HUES64 (cell line): ENCODE results near the gene CNTNAP2.

Experiments
- H3K27ac ChIP-seq: 2 replicates; pipeline ENCODE4 v1.7.0; 2013; ENCODE audit warnings: low read depth, low read length, inconsistent platforms
- H3K27me3 ChIP-seq: 2 replicates; pipeline ENCODE4 v1.6.1; 2013; ENCODE audit warnings: mild to moderate bottlenecking, low read length; ENCODE audit not compliant: insufficient read depth
- H3K36me3 ChIP-seq: 2 replicates; pipeline ENCODE4 v1.6.1; 2013; ENCODE audit warnings: mild to moderate bottlenecking, low read length; ENCODE audit not compliant: insufficient read depth
- H3K4me1 ChIP-seq: 2 replicates; pipeline ENCODE4 v1.6.1; 2013; ENCODE audit warnings: mild to moderate bottlenecking, low read length, moderate library complexity; ENCODE audit not compliant: insufficient read depth
- H3K4me3 ChIP-seq: 2 replicates; pipeline ENCODE4 v1.5.1; 2013; ENCODE audit warnings: mild to moderate bottlenecking, low read length, moderate library complexity
- H3K9ac ChIP-seq: 2 replicates; pipeline ENCODE4 v1.6.1; 2013; ENCODE audit warnings: mild to moderate bottlenecking, low read depth, low read length
- H3K9me3 ChIP-seq: 2 replicates; pipeline ENCODE4 v1.6.1; 2013; ENCODE audit warnings: low read depth, low read length; ENCODE audit not compliant: insufficient read depth
- WGBS: fragments of 150-250, 120-280 bp; methylation state at CpG from one replicate; pipeline ENCODE4 v1.1.7; 2013; ENCODE audit warnings: missing lambda C conversion rate; 5-methylcytosine and 5-hydroxymethylcytosine counted together

The CNTNAP2 gene

DNA sequence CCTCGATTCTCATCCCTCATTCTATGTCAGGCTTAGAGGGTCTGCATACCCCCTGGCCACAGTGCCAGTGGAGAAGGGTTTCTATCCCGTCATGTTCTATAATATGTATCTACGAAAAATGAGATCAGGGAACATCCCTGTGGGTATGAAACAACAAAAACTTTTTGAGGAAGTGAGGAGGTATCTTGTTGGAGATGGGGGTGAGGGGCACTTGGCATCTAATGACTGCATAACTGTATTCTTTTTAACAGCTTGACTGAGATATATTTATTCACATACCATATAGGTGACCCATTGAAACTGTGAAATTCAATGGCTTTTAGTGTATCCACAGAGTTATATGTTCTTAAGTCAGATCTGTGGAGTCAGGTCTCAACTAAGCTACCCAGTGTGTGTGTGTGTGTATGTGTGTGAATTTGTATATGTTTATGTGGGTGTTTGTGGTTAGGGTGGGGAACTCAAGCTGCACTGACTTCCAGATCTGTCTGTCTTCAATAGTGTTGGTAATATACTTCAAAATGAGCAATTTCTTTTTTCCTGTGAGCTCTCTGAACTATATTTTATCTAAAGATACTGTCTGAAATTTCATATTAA, 528.9 kb downstream of the CNTNAP2 start:
- H3K27ac ChIP-seq: no peak overlapping the region
- H3K9ac ChIP-seq: no peak overlapping the region
- WGBS: 99% methylated on average over 2 of the region's 3 CpGs
- no peaks in the 10 kb centered on the region for H3K27me3 ChIP-seq
- no peaks in the 10 kb centered on the region for H3K9me3 ChIP-seq
- H3K4me3 ChIP-seq: no peak overlapping the region
- H3K36me3 ChIP-seq: no peaks in the 10 kb centered on the region
- H3K4me1 ChIP-seq: no peaks in the 10 kb centered on the region

DNA sequence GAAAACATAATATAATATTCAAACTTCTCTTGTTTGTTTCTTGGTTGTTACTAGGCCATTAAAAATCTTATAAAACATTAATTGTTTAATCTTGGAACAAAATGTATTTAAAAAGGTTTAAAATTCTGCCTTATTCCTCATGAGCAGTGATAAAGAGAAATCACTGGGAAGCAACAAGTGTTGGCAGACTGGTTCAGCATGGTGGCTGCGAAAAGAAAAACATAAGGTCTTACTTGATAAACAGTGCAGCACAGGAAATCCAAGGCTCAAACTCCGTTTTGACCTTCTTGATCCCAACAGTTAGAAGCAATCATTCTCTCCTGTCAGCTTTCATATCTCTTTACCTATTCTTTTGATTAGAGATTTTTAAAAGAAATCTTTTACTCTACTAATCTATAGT, 530.8 kb downstream of the CNTNAP2 start:
- H3K27me3 ChIP-seq: no peaks in the 10 kb centered on the region
- H3K9ac ChIP-seq: no peak overlapping the region
- no peaks in the 10 kb centered on the region for H3K4me1 ChIP-seq
- no peaks in the 10 kb centered on the region for H3K36me3 ChIP-seq
- no peak overlapping the region for H3K4me3 ChIP-seq
- no peak overlapping the region for H3K27ac ChIP-seq
- 94% methylated on average over 2 of the region's 2 CpGs for WGBS
- H3K9me3 ChIP-seq: no peaks in the 10 kb centered on the region

DNA sequence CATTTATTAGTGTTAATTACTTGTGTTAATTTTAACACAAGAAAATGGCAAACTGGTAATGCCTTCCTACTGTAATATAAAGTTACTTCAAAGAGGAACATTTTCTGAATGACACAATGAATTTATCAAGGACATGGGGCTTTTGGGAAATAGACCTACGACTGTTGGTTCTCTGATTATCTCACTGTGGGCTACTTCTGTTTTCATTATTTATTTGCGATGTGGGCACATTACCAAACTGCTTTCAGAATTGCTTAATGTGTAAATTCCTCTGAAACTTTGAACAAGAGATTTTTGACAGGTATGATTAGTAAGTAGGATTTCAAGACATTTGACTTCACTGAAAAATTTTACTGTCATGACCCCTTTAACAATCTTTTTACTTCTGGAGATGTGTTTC, 535.6 kb downstream of the CNTNAP2 start:
- no peak overlapping the region for H3K27ac ChIP-seq
- WGBS: 83% methylated on average over 2 of the region's 2 CpGs
- H3K4me3 ChIP-seq: no peak overlapping the region
- H3K27me3 ChIP-seq: no peaks in the 10 kb centered on the region
- H3K9ac ChIP-seq: no peak overlapping the region
- H3K4me1 ChIP-seq: peaks cover 10% of the 10 kb centered on the region; the same call in 1 of the 2 replicates
- no peaks in the 10 kb centered on the region for H3K36me3 ChIP-seq
- H3K9me3 ChIP-seq: no peaks in the 10 kb centered on the region

DNA sequence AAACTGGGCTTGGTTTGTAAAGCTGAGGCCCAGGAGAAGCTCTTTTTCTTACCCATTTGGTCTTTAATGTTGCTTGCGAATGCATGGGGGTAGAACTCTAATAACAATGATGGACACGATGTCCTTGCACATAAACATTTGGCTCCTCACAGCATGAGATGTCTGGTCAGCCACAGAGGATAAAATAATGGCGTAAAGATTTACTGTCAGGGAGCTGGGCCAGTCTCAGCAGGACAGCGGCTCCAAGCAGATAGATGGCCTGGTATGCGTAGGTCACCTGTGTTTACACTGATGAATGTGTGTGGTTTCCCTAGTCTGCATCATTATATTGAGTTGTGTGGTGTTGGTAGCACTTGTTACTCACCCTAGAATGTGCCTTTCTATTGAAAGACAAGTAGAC, 537.4 kb downstream of the CNTNAP2 start:
- Histone ChIP-seq H3K27ac (no peak overlapping the region), H3K9me3 (no peaks in the 10 kb centered on the region)
- 75% methylated on average over 5 of the region's 5 CpGs for WGBS

DNA sequence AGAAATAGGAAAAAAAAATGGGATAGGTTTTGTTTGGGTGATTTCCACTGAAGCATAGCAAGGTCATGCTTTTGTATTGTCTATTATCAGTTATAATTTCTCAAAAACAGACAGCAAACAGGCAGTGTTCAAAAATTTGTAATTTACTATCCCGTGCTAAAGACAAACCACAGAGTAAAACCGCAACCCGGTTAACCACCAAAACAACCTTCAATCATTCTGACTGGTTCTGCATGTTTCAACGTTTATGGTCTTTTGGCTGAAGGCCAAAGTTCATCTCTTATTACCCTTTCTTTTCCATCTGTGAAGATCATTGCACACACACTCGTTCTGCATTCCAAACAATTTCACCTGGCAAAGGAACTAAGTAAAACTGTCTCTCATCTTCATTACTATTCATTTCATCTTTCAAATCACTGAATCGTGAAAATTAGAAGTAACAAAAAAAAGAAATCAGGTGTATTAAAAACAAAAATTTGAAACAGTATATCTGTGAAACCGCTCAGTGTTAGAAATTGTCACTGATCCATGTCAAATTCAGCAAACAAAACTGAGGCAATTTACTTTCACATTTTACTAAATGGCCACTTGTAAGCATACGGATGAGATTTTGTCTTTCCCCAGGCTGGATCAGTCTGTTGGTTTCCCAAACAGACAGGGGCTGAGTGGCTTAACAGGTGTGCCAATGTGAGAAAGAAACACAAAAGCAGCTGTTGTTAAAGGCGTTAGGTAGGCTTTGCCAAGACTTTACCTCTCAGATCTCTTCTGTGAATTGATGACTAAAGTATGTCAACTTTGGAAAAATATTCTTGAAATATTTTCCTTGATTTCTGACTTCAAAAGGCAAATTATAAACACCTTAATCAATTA, 539.6 kb downstream of the CNTNAP2 start:
- no peak overlapping the region for H3K27ac ChIP-seq
- peaks cover 10% of the 10 kb centered on the region; the same call in 1 of the 2 replicates for H3K4me1 ChIP-seq
- no peak overlapping the region for H3K9ac ChIP-seq
- H3K36me3 ChIP-seq: no peaks in the 10 kb centered on the region
- no peaks in the 10 kb centered on the region for H3K9me3 ChIP-seq
- no peak overlapping the region for H3K4me3 ChIP-seq
- no peaks in the 10 kb centered on the region for H3K27me3 ChIP-seq
- WGBS: 91% methylated on average over 8 of the region's 9 CpGs

More for the DNA sequence above, 537.4 kb downstream of the CNTNAP2 start:
- Histone ChIP-seq H3K4me1 (peaks cover 10% of the 10 kb centered on the region; the same call in 1 of the 2 replicates), H3K4me3 (no peak overlapping the region), H3K9ac (no peak overlapping the region), H3K27me3 (no peaks in the 10 kb centered on the region), H3K36me3 (no peaks in the 10 kb centered on the region)

DNA sequence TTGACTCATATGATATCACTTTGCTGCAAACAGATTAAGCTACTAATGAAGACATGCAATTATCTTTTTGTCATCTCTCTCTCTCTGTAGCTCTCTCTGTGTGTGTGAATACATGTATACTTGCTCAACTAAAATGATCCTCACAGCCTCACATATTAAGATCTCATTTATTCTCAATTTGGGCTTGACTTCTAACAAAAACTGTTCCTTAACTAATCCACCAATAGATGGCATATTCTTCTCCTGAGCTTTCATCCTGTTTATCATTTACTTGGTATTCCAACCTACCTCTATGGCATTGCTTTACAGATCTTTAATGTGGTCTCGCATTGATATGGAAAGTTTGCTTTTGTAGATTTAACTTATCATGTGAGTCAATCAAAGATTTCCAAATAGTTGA, 540.4 kb downstream of the CNTNAP2 start:
- WGBS: no CpG with 5 or more reads among the region's 1 CpG
- Histone ChIP-seq H3K36me3 (no peaks in the 10 kb centered on the region), H3K9ac (no peak overlapping the region), H3K27me3 (no peaks in the 10 kb centered on the region), H3K4me3 (no peak overlapping the region), H3K4me1 (peaks cover 10% of the 10 kb centered on the region; the same call in 1 of the 2 replicates), H3K9me3 (no peaks in the 10 kb centered on the region), H3K27ac (no peak overlapping the region)

DNA sequence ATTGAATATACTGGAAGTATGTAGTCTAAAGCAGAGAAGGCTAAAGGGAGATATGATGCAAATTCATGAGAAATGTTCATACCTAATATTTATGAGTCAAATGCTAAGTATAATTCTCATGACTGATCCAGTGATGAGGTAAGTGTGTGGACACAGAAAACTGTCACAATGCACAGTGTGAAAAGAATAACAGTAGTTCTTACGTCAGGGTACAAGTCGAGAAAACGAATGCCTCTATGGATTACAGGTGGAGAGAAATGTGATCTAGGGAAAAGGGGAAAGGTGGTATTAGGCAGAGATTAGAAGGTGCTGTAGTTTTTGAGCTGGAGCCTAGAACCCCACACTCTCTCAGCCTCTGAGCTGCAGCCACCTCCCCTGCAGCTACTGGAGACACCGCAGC, 542.0 kb downstream of the CNTNAP2 start:
- H3K9me3 ChIP-seq: no peaks in the 10 kb centered on the region
- H3K36me3 ChIP-seq: no peaks in the 10 kb centered on the region
- H3K4me3 ChIP-seq: no peak overlapping the region
- H3K27ac ChIP-seq: no peak overlapping the region
- 92% methylated on average over 4 of the region's 4 CpGs for WGBS
- H3K27me3 ChIP-seq: no peaks in the 10 kb centered on the region
- H3K4me1 ChIP-seq: peaks cover 9% of the 10 kb centered on the region; the same call in 1 of the 2 replicates
- H3K9ac ChIP-seq: no peak overlapping the region

DNA sequence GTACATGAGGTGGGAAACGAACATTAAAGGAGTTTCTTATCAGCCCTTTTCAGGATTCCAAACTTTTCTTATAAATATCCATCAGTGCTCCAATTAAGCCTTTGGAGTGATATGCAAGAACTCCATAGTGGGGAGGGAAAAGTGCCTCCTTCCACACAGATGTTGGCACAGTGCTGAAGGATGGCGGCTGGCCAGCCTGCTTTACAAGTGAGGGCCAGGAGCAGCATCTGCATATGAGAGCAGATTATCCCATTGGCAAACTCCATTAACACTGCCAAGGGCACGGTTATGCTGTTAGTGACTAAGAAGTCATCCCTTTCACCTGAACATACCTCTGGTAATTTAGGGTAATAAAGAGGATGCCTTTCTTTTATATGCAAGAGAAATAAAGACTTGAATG, 543.1 kb downstream of the CNTNAP2 start:
- Histone ChIP-seq H3K27me3 (no peaks in the 10 kb centered on the region), H3K27ac (no peak overlapping the region), H3K9ac (no peak overlapping the region), H3K36me3 (no peaks in the 10 kb centered on the region), H3K9me3 (no peaks in the 10 kb centered on the region), H3K4me3 (no peak overlapping the region), H3K4me1 (no peaks in the 10 kb centered on the region)
- 87% methylated on average over 2 of the region's 3 CpGs for WGBS

DNA sequence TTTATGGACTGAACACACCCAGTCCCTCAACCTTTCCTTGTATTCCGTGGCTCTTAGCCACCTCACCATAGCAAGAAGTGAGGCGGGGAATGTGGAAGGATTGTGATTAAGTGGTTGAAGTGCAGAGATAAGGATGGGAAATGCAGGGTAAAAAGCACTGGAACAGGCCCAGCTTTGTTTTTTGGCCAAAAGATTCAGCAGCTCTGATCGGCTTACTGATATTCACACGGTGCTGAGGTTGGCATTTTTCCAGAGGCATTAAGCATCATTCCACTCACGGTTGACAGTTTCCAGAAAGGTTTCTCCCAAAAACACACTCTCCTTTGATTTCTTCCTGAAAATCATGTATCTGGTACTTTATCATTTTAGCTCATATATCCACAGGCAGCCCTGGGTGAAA, 544.2 kb downstream of the CNTNAP2 start:
- Histone ChIP-seq H3K27me3 (no peaks in the 10 kb centered on the region), H3K36me3 (no peaks in the 10 kb centered on the region), H3K9ac (no peak overlapping the region), H3K4me3 (no peak overlapping the region), H3K27ac (no peak overlapping the region), H3K4me1 (no peaks in the 10 kb centered on the region), H3K9me3 (no peaks in the 10 kb centered on the region)
- WGBS: 91% methylated on average over 4 of the region's 5 CpGs

DNA sequence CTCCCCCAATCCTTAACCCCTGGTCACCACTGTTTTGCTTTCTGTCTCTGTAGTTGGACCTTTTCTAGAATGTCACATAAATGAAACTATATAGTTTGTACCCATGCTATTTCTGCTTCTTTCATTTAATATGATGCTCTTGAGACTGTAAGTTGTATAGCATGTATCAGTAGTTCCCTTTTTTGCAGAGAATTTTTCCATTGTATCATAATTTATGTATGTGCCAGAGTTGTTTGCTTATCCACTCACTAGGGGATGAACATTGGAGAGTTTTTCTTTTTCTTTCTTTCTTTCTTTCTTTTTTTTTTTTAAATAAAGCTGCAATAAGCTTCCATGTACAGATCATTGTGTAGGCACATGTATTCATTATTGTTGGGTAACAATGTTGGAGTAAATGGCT, 544.8 kb downstream of the CNTNAP2 start:
- Histone ChIP-seq H3K4me1 (no peaks in the 10 kb centered on the region), H3K27me3 (no peaks in the 10 kb centered on the region), H3K27ac (no peak overlapping the region), H3K4me3 (no peak overlapping the region), H3K36me3 (no peaks in the 10 kb centered on the region), H3K9ac (no peak overlapping the region), H3K9me3 (no peaks in the 10 kb centered on the region)

DNA sequence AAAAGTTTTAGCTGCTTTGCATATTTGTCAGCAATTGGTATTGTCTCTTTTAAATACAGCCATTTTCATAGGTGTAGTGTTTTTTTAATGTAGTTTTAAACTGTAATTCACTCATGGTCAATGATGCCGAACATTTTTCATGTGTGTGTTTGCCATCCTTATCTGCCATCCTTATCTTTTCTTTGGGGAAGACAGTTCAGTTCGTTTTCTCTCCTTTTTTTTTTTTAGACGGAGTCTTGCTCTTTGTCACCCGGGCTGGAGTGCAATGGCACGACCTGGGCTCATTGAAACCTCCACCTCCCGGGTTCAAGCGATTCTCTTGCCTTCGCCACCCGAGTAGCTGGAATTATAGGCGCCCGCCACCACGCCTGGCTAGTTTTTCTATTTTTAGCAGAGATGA, 545.3 kb downstream of the CNTNAP2 start:
- no peaks in the 10 kb centered on the region for H3K27me3 ChIP-seq
- no peak overlapping the region for H3K27ac ChIP-seq
- H3K4me3 ChIP-seq: no peak overlapping the region
- no peaks in the 10 kb centered on the region for H3K4me1 ChIP-seq
- H3K9ac ChIP-seq: no peak overlapping the region
- H3K9me3 ChIP-seq: no peaks in the 10 kb centered on the region
- 90% methylated on average over 12 of the region's 12 CpGs for WGBS
- H3K36me3 ChIP-seq: no peaks in the 10 kb centered on the region
